ENCODE measurements around the gene SAMD4B. TPM values are rescaled to one million over a fixed set of nuclear protein-coding genes. Genes with fewer than 3 reads are reported as not detected.
A peak's percentile ranks its signal among the peaks of the same experiment; 100 is the strongest.

SAMD4B gene
- total RNA-seq, 1 donor from 2014 or later = 119 TPM

GRCh38 chr19:39381910-39382611 lies 39.8 kb downstream of the SAMD4B start:
- peak overlapping the region; percentile 22 for H3K4me3 Mint-ChIP-seq (ENCODE audit: unreplicated experiment)
- peaks cover 3% of the 10 kb centered on the region for H3K9me3 Mint-ChIP-seq (ENCODE audit: unreplicated experiment)
- peaks cover 6% of the 10 kb centered on the region for H3K36me3 Mint-ChIP-seq (ENCODE audit: unreplicated experiment)
- no peak overlapping the region for H3K27ac Mint-ChIP-seq (ENCODE audit: unreplicated experiment)
- H3K4me1 Mint-ChIP-seq (ENCODE audit: low read depth, unreplicated experiment) = no peaks in the 10 kb centered on the region
- TF ChIP-seq CTCF (IDR thresholded peaks at IDR 0.05; ENCODE audit: partially characterized antibody, unreplicated experiment) = no peak
- peaks cover under 1% of the 10 kb centered on the region for H3K27me3 Mint-ChIP-seq (ENCODE audit: unreplicated experiment)
- DNase-seq = no peak

GRCh38 chr19:39382991-39383828 lies 41.0 kb downstream of the SAMD4B start:
- no peak for TF ChIP-seq CTCF (IDR thresholded peaks at IDR 0.05; ENCODE audit: partially characterized antibody, unreplicated experiment)
- peaks cover 5% of the 10 kb centered on the region for H3K36me3 Mint-ChIP-seq (ENCODE audit: unreplicated experiment)
- DNase-seq = no peak
- no peaks in the 10 kb centered on the region for H3K27me3 Mint-ChIP-seq (ENCODE audit: unreplicated experiment)
- peaks cover 3% of the 10 kb centered on the region for H3K9me3 Mint-ChIP-seq (ENCODE audit: unreplicated experiment)
- no peak overlapping the region for H3K27ac Mint-ChIP-seq (ENCODE audit: unreplicated experiment)
- no peaks in the 10 kb centered on the region for H3K4me1 Mint-ChIP-seq (ENCODE audit: low read depth, unreplicated experiment)
- H3K4me3 Mint-ChIP-seq (ENCODE audit: unreplicated experiment) = no peak overlapping the region

- no peaks in the 10 kb centered on the region for H3K4me1 Mint-ChIP-seq (ENCODE audit: low read depth, unreplicated experiment)
- H3K4me3 Mint-ChIP-seq (ENCODE audit: unreplicated experiment) = no peak overlapping the region
- H3K36me3 Mint-ChIP-seq (ENCODE audit: unreplicated experiment) = no peaks in the 10 kb centered on the region
Measured at GRCh38 chr19:39384839-39385568, 42.8 kb downstream of the SAMD4B start.

GRCh38 chr19:39385629-39386411 lies 43.6 kb downstream of the SAMD4B start:
- Mint-ChIP-seq H3K27ac (ENCODE audit: unreplicated experiment) (no peak overlapping the region), H3K36me3 (ENCODE audit: unreplicated experiment) (no peaks in the 10 kb centered on the region), H3K4me1 (ENCODE audit: low read depth, unreplicated experiment) (no peaks in the 10 kb centered on the region), H3K9me3 (ENCODE audit: unreplicated experiment) (peaks cover 7% of the 10 kb centered on the region), H3K27me3 (ENCODE audit: unreplicated experiment) (peaks cover 1% of the 10 kb centered on the region), H3K4me3 (ENCODE audit: unreplicated experiment) (no peak overlapping the region)
- DNase-seq = no peak
- no peak for TF ChIP-seq CTCF (IDR thresholded peaks at IDR 0.05; ENCODE audit: partially characterized antibody, unreplicated experiment)

More at GRCh38 chr19:39384839-39385568, 42.8 kb downstream of the SAMD4B start:
- Mint-ChIP-seq H3K27ac (ENCODE audit: unreplicated experiment) (no peak overlapping the region), H3K9me3 (ENCODE audit: unreplicated experiment) (peaks cover 3% of the 10 kb centered on the region), H3K27me3 (ENCODE audit: unreplicated experiment) (no peaks in the 10 kb centered on the region)
- no peak for DNase-seq
- no peak for TF ChIP-seq CTCF (IDR thresholded peaks at IDR 0.05; ENCODE audit: partially characterized antibody, unreplicated experiment)

All from glutamatergic neuron (in vitro differentiated cells).